ENCODE measurements around the gene IRF5.

The IRF5 gene

GRCh38 chr7:128906001-128906765, 31.5 kb upstream of the IRF5 start:
- no peak overlapping the region for H2BK5ac ChIP-seq (ENCODE audit: low read depth, low read length, poor library complexity)
- H3K18ac ChIP-seq (ENCODE audit: low read length) = no peak overlapping the region
- no CpG with 5 or more reads among the region's 5 CpGs for WGBS (ENCODE audit: extremely low coverage, insufficient coverage, insufficient read length)
- H2AFZ ChIP-seq (ENCODE audit: insufficient read depth, low read length, poor library complexity) = no peak overlapping the region
- H3K9me3 ChIP-seq (ENCODE audit: insufficient read depth, low read depth, low read length) = peaks cover 4% of the 10 kb centered on the region
- H3K23ac ChIP-seq (ENCODE audit: low read length) = no peak overlapping the region
- no peak overlapping the region for H2AK5ac ChIP-seq (ENCODE audit: low read length)
- H3K79me2 ChIP-seq (ENCODE audit: control insufficient read depth, insufficient read depth, low read length, poor library complexity) = no peaks in the 10 kb centered on the region
- H3K4me2 ChIP-seq (ENCODE audit: low read length) = no peak overlapping the region
- H3K14ac ChIP-seq (ENCODE audit: low read length) = no peak overlapping the region
- no peaks in the 10 kb centered on the region for H3K79me1 ChIP-seq (ENCODE audit: low read length)
- H3K4ac ChIP-seq (ENCODE audit: low read depth, low read length) = no peak overlapping the region
- no peak overlapping the region for H2BK12ac ChIP-seq (ENCODE audit: low read length)
- H3K9ac ChIP-seq (ENCODE audit: low read length) = no peak overlapping the region
- no peak overlapping the region for H4K12ac ChIP-seq (ENCODE audit: low read depth, low read length)
- peak overlapping the region; percentile 42 for H3K4me3 ChIP-seq (ENCODE audit: low read depth, low read length)
- H4K8ac ChIP-seq (ENCODE audit: low read depth, low read length) = no peak overlapping the region
- H2BK120ac ChIP-seq (ENCODE audit: insufficient read depth, low read length, poor library complexity) = no peak overlapping the region
- peaks cover 23% of the 10 kb centered on the region for H3K27me3 ChIP-seq (ENCODE audit: insufficient read depth, low read length)
- H3K36me3 ChIP-seq (ENCODE audit: control insufficient read depth in 1 of 2, insufficient read depth in 2 of 2, low read length in 2 of 2) = no peaks in the 10 kb centered on the region
- DNase-seq = no peak
- peaks cover 5 to 8% of the 10 kb centered on the region in 2 experiments for H3K4me1 ChIP-seq (ENCODE audit: control insufficient read depth in 1 of 2, insufficient read depth in 2 of 2, low read length in 2 of 2)
- H4K91ac ChIP-seq (ENCODE audit: low read depth, low read length) = no peak overlapping the region
- no peak overlapping the region for H3K27ac ChIP-seq (ENCODE audit: low read depth, low read length)

- H4K8ac ChIP-seq (ENCODE audit: low read depth, low read length) = no peak overlapping the region
- no peak overlapping the region for H3K27ac ChIP-seq (ENCODE audit: low read depth, low read length)
- H3K79me1 ChIP-seq (ENCODE audit: low read length) = no peaks in the 10 kb centered on the region
- H3K9me3 ChIP-seq (ENCODE audit: insufficient read depth, low read depth, low read length) = peaks cover 6% of the 10 kb centered on the region
- H2AK5ac ChIP-seq (ENCODE audit: low read length) = no peak overlapping the region
- H3K23ac ChIP-seq (ENCODE audit: low read length) = no peak overlapping the region
- no peak overlapping the region for H3K4me3 ChIP-seq (ENCODE audit: low read depth, low read length)
- no peaks in the 10 kb centered on the region for H3K79me2 ChIP-seq (ENCODE audit: control insufficient read depth, insufficient read depth, low read length, poor library complexity)
- no peak overlapping the region for H4K91ac ChIP-seq (ENCODE audit: low read depth, low read length)
- no peak overlapping the region for H2BK120ac ChIP-seq (ENCODE audit: insufficient read depth, low read length, poor library complexity)
- H3K9ac ChIP-seq (ENCODE audit: low read length) = no peak overlapping the region
- no CpG with 5 or more reads among the region's 19 CpGs for WGBS (ENCODE audit: extremely low coverage, insufficient coverage, insufficient read length)
- no peak overlapping the region for H3K4me2 ChIP-seq (ENCODE audit: low read length)
- H3K27me3 ChIP-seq (ENCODE audit: insufficient read depth, low read length) = peaks cover 23% of the 10 kb centered on the region
- no peaks in the 10 kb centered on the region for H3K36me3 ChIP-seq (ENCODE audit: control insufficient read depth in 1 of 2, insufficient read depth in 2 of 2, low read length in 2 of 2)
- no peak overlapping the region for H2BK5ac ChIP-seq (ENCODE audit: low read depth, low read length, poor library complexity)
- H3K14ac ChIP-seq (ENCODE audit: low read length) = no peak overlapping the region
- no peak overlapping the region for H4K12ac ChIP-seq (ENCODE audit: low read depth, low read length)
- no peak overlapping the region for H2AFZ ChIP-seq (ENCODE audit: insufficient read depth, low read length, poor library complexity)
- H2BK12ac ChIP-seq (ENCODE audit: low read length) = no peak overlapping the region
- DNase-seq = no peak
- H3K4me1 ChIP-seq (ENCODE audit: control insufficient read depth in 1 of 2, insufficient read depth in 2 of 2, low read length in 2 of 2) = peaks cover 8 to 10% of the 10 kb centered on the region in 2 experiments
- no peak overlapping the region for H3K18ac ChIP-seq (ENCODE audit: low read length)
- no peak overlapping the region for H3K4ac ChIP-seq (ENCODE audit: low read depth, low read length)
These were observed 30.8 kb upstream of the IRF5 start for GRCh38 chr7:128906766-128907559.

- no CpG with 5 or more reads among the region's 6 CpGs for WGBS (ENCODE audit: extremely low coverage, insufficient coverage, insufficient read length)
- Histone ChIP-seq H2BK5ac (ENCODE audit: low read depth, low read length, poor library complexity) (no peak overlapping the region), H3K9ac (ENCODE audit: low read length) (no peak overlapping the region), H3K27me3 (ENCODE audit: insufficient read depth, low read length) (peaks cover 23% of the 10 kb centered on the region), H3K79me2 (ENCODE audit: control insufficient read depth, insufficient read depth, low read length, poor library complexity) (no peaks in the 10 kb centered on the region), H3K27ac (ENCODE audit: low read depth, low read length) (no peak overlapping the region), H4K8ac (ENCODE audit: low read depth, low read length) (no peak overlapping the region), H3K4ac (ENCODE audit: low read depth, low read length) (no peak overlapping the region), H3K79me1 (ENCODE audit: low read length) (no peaks in the 10 kb centered on the region), H3K9me3 (ENCODE audit: insufficient read depth, low read depth, low read length) (peaks cover 6% of the 10 kb centered on the region), H3K23ac (ENCODE audit: low read length) (no peak overlapping the region), H3K18ac (ENCODE audit: low read length) (no peak overlapping the region), H2BK120ac (ENCODE audit: insufficient read depth, low read length, poor library complexity) (no peak overlapping the region), H3K14ac (ENCODE audit: low read length) (no peak overlapping the region), H2AK5ac (ENCODE audit: low read length) (no peak overlapping the region), H2AFZ (ENCODE audit: insufficient read depth, low read length, poor library complexity) (no peak overlapping the region), H3K4me3 (ENCODE audit: low read depth, low read length) (no peak overlapping the region), H3K36me3 (ENCODE audit: control insufficient read depth in 1 of 2, insufficient read depth in 2 of 2, low read length in 2 of 2) (no peaks in the 10 kb centered on the region), H3K4me1 (ENCODE audit: control insufficient read depth in 1 of 2, insufficient read depth in 2 of 2, low read length in 2 of 2) (peaks cover 8 to 10% of the 10 kb centered on the region in 2 experiments), H4K91ac (ENCODE audit: low read depth, low read length) (no peak overlapping the region), H4K12ac (ENCODE audit: low read depth, low read length) (no peak overlapping the region), H2BK12ac (ENCODE audit: low read length) (no peak overlapping the region), H3K4me2 (ENCODE audit: low read length) (peak overlapping the region; percentile 56)
- DNase-seq = no peak
These were observed 28.7 kb upstream of the IRF5 start for GRCh38 chr7:128908750-128909624.
